ENCODE measurements around the gene CSNK2A1. TPM values are rescaled to one million over a fixed set of nuclear protein-coding genes. Genes with fewer than 3 reads are reported as not detected.

The CSNK2A1 gene
- total and polyA plus RNA-seq, 2 of the 8 experiments (the other 6 are each of a cell fraction or from before 2014, with no cell fraction given) = 117 to 260 TPM

- H4K20me1 ChIP-seq (replicated peaks in 1 of 2; ENCODE audit: control insufficient read depth in 1 of 2, insufficient read depth in 2 of 2, low read length in 2 of 2) = no peaks in the 10 kb centered on the region
- TF ChIP-seq FOSL1 (IDR thresholded peaks at IDR 0.05; ENCODE audit: insufficient read depth, low read depth, low read length) (no peak), NRF1 (IDR thresholded peaks at IDR 0.05; ENCODE audit: low read depth, low read length) (no peak), TCF12 (IDR thresholded peaks at IDR 0.05; ENCODE audit: low read depth, low read length) (no peak), ZNF274 (IDR thresholded peaks at IDR 0.05; ENCODE audit: borderline replicate concordance, extremely low read depth, low read length) (no peak), POU5F1 (IDR thresholded peaks at IDR 0.05; ENCODE audit: low read depth, low read length) (no peak), BRCA1 (IDR thresholded peaks at IDR 0.05; ENCODE audit: low read depth, low read length) (no peak), JUND (IDR thresholded peaks at IDR 0.05; ENCODE audit: low read length) (no peak)
- no peak overlapping the region for H3K4me3 ChIP-seq (ENCODE audit: extremely low read depth in 1 of 4, insufficient read depth in 2 of 4, low read depth in 3 of 4, low read length in 4 of 4)
- no peak overlapping the region for H3K4me2 ChIP-seq (ENCODE audit: insufficient read depth in 1 of 2, low read depth in 2 of 2, low read length in 2 of 2)
- DNase-seq (ENCODE audit: low read depth in 1 of 2, low spot score in 2 of 2) (no peak), FAIRE-seq (no peak)
- H2BK15ac ChIP-seq (ENCODE audit: low read length) = no peak overlapping the region
- no peaks in the 10 kb centered on the region for H3K4me1 ChIP-seq (replicated peaks in 1 of 4; ENCODE audit: control insufficient read depth in 3 of 4, insufficient read depth in 4 of 4, low read length in 3 of 4)
- H3K36me3 ChIP-seq (ENCODE audit: control insufficient read depth in 2 of 4, insufficient read depth in 4 of 4, low read length in 3 of 4) = peaks cover 0 to 4% (median 0%) of the 10 kb centered on the region in 4 experiments; a peak in 2 of 8 replicates
- no peak overlapping the region for H2BK12ac ChIP-seq (ENCODE audit: low read depth, low read length)
- no peak overlapping the region for H4K91ac ChIP-seq (replicated peaks; ENCODE audit: insufficient read length, low read length)
- H4K8ac ChIP-seq (ENCODE audit: extremely low read depth, insufficient read depth, low read length) = no peak overlapping the region
- H4K5ac ChIP-seq (ENCODE audit: insufficient read length, low read depth, low read length) = no peak overlapping the region
- WGBS, 2 experiments (ENCODE audit: extremely low coverage in 1 of 2, insufficient coverage in 1 of 2, insufficient read length in 1 of 2, insufficient replicate concordance in 2 of 2, low coverage in 1 of 2, low lambda C conversion rate in 2 of 2, missing lambda C conversion rate in 1 of 2) = 88% methylated on average over 8 of the region's 8 CpGs; no CpG with 5 or more reads in 1 of the 2 experiments
- ChIA-PET CTCF (ENCODE audit: partially characterized antibody) (interaction anchor here (1.6 kb wide), 1 partner anchor 115 kb away, joined by 3 read pairs; no protein-coding TSS in a partner anchor), POLR2A (ENCODE audit: partially characterized antibody) (interaction anchor here (0.9 kb wide), 1 partner anchor 67 kb away, joined by 3 read pairs; no protein-coding TSS in a partner anchor)
- H3K79me2 ChIP-seq (ENCODE audit: control insufficient read depth in 1 of 2, insufficient read depth in 2 of 2, low read length in 2 of 2) = no peaks in the 10 kb centered on the region
- no peaks in the 10 kb centered on the region for H3K79me1 ChIP-seq (ENCODE audit: low read depth, low read length)
- no peak overlapping the region for H3K18ac ChIP-seq (ENCODE audit: extremely low read depth, low read length)
- no peaks in the 10 kb centered on the region for H3K27me3 ChIP-seq (replicated peaks in 1 of 4; ENCODE audit: control insufficient read depth in 3 of 4, extremely low read depth in 1 of 4, insufficient read depth in 3 of 4, low read length in 3 of 4)
- no peaks in the 10 kb centered on the region for H3K23me2 ChIP-seq (ENCODE audit: low read depth, low read length)
- H3K4ac ChIP-seq (replicated peaks; ENCODE audit: insufficient read length, low read depth, low read length) = no peak overlapping the region
- no peak overlapping the region for H3K14ac ChIP-seq (ENCODE audit: insufficient read length)
- H3K23ac ChIP-seq (ENCODE audit: insufficient read length) = no peak overlapping the region
- no peak overlapping the region for H2BK120ac ChIP-seq (replicated peaks; ENCODE audit: low read depth, low read length)
- peaks cover 26 to 28% of the 10 kb centered on the region in 2 experiments for H3K9me3 ChIP-seq (ENCODE audit: insufficient read depth in 2 of 2, low read depth in 1 of 2, low read length in 1 of 2)
- H3K9ac ChIP-seq (replicated peaks in 1 of 4; ENCODE audit: extremely low read depth in 1 of 4, low read depth in 3 of 4, low read length in 3 of 4) = no peak overlapping the region
- no peak overlapping the region for H2BK20ac ChIP-seq (ENCODE audit: low read length)
- H3K27ac ChIP-seq (ENCODE audit: low read depth, low read length) = no peak overlapping the region
- no peak overlapping the region for H2BK5ac ChIP-seq (ENCODE audit: low read depth, low read length)
- H3K56ac ChIP-seq (replicated peaks; ENCODE audit: insufficient read length, low read depth, low read length) = no peak overlapping the region
- H2AK5ac ChIP-seq (ENCODE audit: low read depth, low read length) = no peak overlapping the region
- no peak overlapping the region for H2AFZ ChIP-seq (ENCODE audit: low read length)
These were observed 73.7 kb downstream of the CSNK2A1 start for GRCh38 chr20:469746-470490.

Measured in H1 (cell line).